Colonic mucosa (tissue), 4 donors: ENCODE results near the gene S100A4. TPM values are rescaled to one million over a fixed set of nuclear protein-coding genes. Genes with fewer than 3 reads are reported as not detected.
A peak's percentile ranks its signal among the peaks of the same experiment; 100 is the strongest.

Source experiments
- DNase-seq: peaks from one replicate; pipeline ENCODE4 v3.0.0-alpha.2; 2020
- H3K27ac ChIP-seq: fragments of 200-600 bp; one replicate; pipeline ENCODE4 v1.8.0; 2021
- H3K27me3 ChIP-seq: fragments of 200-600 bp; one replicate; pipeline ENCODE4 v1.8.0; 2021
- H3K36me3 ChIP-seq: fragments of 200-600 bp; one replicate; pipeline ENCODE4 v1.8.0; 2021
- H3K4me1 ChIP-seq: fragments of 200-600 bp; one replicate; pipeline ENCODE4 v1.8.0; 2021; ENCODE audit warnings: mild to moderate bottlenecking
- H3K4me3 ChIP-seq: fragments of 200-600 bp; one replicate; pipeline ENCODE4 v1.8.0; 2021
- H3K9ac ChIP-seq, 2 donors: one replicate each; pipeline ENCODE4 v1.7.0; 2013; ENCODE audit warnings: control low read depth in 2 of 2, low read depth in 2 of 2, low read length in 2 of 2
- H3K9me3 ChIP-seq: fragments of 200-600 bp; one replicate; pipeline ENCODE4 v1.8.0; 2021
- intact Hi-C: fragments of 100-400 bp; cut with DNase I; formaldehyde crosslinking; loops from one replicate; pipeline ENCODE4 v1.14.1; 2022
- total RNA-seq, 2 donors: library from RNA; stranded (reverse); fragmentation: NEBNext Ultra II Directional in 1 of 2; extraction: Animal tissue kit (Norgen Biotek cat#: 25700) in 1 of 2; gene quantifications; one replicate each; pipeline ENCODE4 v1.2.1, GENCODE V29; 2021
- TF ChIP-seq, protein P1 (sequence below): fragments of 200-600 bp; IDR thresholded peaks from one replicate; pipeline ENCODE4 v1.8.0; 2022; ENCODE audit warnings: antibody characterized with exemption, mild to moderate bottlenecking
- donor health status: healthy.
- donor health status: DM: no; HTN: no; CAD: no.
- donor health status: DM: no; HTN: no; CAD: no.

The S100A4 gene
- total RNA-seq, 2 donors from 2014 or later: 41.8 to 83.8 TPM

DNA sequence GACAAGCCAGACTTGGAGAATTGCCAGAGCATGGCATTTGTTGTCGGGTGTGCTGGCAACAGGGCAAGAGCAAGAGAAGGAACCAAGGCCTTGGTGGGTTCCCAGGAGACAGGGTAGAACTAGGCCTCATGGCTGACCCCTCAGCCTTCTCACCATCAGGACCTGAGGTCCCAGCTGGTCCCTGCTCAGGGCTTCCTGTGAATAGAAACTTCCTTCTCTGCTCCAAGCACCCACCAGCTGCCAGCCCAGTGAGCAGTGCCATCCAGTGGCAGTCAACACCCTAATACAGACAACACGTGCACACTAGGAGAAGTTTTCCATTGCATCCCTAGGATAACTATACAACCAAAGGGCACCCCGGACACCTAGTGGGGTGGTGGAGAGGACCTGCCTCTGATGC is 32.6 kb downstream of the S100A4 start:
- Histone ChIP-seq H3K4me3 (no peak overlapping the region), H3K36me3 (no peaks in the 10 kb centered on the region), H3K9me3 (no peaks in the 10 kb centered on the region), H3K9ac (no peak overlapping the region), H3K4me1 (peaks cover 10% of the 10 kb centered on the region), H3K27ac (no peak overlapping the region), H3K27me3 (no peaks in the 10 kb centered on the region)
- no peak for DNase-seq
- TF ChIP-seq, protein P1, sequence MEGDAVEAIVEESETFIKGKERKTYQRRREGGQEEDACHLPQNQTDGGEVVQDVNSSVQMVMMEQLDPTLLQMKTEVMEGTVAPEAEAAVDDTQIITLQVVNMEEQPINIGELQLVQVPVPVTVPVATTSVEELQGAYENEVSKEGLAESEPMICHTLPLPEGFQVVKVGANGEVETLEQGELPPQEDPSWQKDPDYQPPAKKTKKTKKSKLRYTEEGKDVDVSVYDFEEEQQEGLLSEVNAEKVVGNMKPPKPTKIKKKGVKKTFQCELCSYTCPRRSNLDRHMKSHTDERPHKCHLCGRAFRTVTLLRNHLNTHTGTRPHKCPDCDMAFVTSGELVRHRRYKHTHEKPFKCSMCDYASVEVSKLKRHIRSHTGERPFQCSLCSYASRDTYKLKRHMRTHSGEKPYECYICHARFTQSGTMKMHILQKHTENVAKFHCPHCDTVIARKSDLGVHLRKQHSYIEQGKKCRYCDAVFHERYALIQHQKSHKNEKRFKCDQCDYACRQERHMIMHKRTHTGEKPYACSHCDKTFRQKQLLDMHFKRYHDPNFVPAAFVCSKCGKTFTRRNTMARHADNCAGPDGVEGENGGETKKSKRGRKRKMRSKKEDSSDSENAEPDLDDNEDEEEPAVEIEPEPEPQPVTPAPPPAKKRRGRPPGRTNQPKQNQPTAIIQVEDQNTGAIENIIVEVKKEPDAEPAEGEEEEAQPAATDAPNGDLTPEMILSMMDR: no peak
- intact Hi-C loops: loop anchor here (5.0 kb wide), 1 partner anchor 104 kb away; the partner anchor contains the start of gene S100A14

DNA sequence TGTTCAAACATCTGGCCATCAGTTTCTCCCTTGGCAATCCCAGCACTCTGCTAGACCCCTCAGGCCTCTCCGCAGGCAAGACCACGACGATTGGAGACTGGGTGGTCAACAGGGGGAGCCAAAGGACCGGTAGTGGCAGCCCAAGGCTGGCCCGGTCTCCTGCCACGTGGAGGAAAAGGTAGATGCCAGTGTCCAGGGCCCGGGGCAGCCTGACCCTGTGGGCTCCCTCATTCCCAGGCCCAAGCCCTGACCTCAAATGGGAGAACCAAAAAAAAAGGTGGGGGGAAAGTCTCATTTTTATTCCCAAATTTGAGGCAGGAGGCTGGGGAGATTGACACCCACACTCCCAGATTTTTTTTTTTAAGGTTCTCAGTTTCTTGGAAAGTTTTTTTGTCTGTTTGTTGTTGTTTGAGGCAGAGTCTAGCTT is 34.6 kb downstream of the S100A4 start:
- Histone ChIP-seq H3K4me3 (no peak overlapping the region), H3K4me1 (peaks cover 4% of the 10 kb centered on the region), H3K36me3 (no peaks in the 10 kb centered on the region), H3K9ac (no peak overlapping the region), H3K9me3 (no peaks in the 10 kb centered on the region), H3K27ac (no peak overlapping the region), H3K27me3 (no peaks in the 10 kb centered on the region)
- DNase-seq: peak; percentile 91
- TF ChIP-seq, protein P1: peak; percentile 75
- intact Hi-C loops: loop anchor here (2.0 to 5.0 kb wide), 2 partner anchors 58 to 106 kb away; partner anchors contain the start of gene S100A14

DNA sequence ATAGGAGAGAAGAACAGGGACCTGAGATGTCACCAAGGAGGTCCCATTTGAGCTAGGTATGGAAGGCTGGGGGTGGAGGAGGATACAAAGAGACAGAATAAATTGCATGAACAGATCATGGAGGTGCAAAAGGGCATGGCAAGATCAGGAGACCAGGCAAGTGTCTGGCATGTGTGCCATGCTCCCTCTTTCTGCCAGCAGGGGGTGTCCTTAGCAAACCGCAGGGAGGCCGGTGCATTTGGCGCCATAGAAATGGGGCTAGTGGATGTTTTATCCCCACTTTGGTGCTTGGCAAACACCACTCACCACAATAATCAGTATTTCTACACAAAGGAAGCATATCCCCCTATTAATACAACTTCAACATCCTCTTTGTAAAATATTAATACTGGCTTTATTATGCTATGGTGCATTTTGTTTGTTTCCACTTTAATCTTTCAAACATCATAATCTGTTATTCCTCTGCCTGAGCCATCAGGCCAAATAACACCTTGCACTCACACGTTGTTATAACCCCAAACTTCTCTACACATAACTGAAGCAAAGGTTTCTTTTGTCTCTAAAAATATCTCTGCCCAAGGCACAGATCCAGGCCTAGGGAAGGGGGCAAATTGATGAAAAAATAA is 35.8 kb downstream of the S100A4 start:
- TF ChIP-seq, protein P1: peak; percentile 58
- peak; percentile 82 for DNase-seq
- Histone ChIP-seq H3K4me3 (no peak overlapping the region), H3K4me1 (no peaks in the 10 kb centered on the region), H3K36me3 (no peaks in the 10 kb centered on the region), H3K27me3 (no peaks in the 10 kb centered on the region), H3K27ac (no peak overlapping the region), H3K9me3 (no peaks in the 10 kb centered on the region), H3K9ac (no peak overlapping the region)
- intact Hi-C loops: loop anchor here (2.0 to 5.0 kb wide), 3 partner anchors 59 to 237 kb away; partner anchors contain the start of gene S100A14

DNA sequence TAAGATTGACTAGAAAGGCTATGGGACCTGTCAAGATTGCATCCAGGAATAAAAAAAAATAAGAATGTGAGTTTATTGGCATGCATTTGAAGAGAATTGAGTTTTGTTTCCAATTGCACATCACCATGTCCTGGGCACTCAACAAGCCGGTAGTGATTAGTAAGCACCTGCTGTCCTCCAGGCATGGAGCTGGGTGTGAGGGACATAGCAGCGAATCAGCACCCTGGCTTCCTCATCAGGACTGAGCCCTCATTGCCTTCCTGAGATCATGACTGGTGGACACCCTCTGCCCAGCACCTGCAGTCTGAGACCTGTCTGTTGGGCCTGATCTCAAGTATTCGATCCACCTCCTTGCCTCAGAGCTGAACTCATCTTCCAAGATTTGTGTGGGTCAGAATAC is 36.6 kb downstream of the S100A4 start:
- Histone ChIP-seq H3K4me1 (no peaks in the 10 kb centered on the region), H3K36me3 (no peaks in the 10 kb centered on the region), H3K9ac (no peak overlapping the region), H3K27ac (no peak overlapping the region), H3K4me3 (no peak overlapping the region), H3K27me3 (no peaks in the 10 kb centered on the region), H3K9me3 (no peaks in the 10 kb centered on the region)
- TF ChIP-seq, protein P1: no peak
- intact Hi-C loops: loop anchor here (5.0 kb wide), 1 partner anchor 238 kb away; no protein-coding TSS in a partner anchor
- DNase-seq: no peak

DNA sequence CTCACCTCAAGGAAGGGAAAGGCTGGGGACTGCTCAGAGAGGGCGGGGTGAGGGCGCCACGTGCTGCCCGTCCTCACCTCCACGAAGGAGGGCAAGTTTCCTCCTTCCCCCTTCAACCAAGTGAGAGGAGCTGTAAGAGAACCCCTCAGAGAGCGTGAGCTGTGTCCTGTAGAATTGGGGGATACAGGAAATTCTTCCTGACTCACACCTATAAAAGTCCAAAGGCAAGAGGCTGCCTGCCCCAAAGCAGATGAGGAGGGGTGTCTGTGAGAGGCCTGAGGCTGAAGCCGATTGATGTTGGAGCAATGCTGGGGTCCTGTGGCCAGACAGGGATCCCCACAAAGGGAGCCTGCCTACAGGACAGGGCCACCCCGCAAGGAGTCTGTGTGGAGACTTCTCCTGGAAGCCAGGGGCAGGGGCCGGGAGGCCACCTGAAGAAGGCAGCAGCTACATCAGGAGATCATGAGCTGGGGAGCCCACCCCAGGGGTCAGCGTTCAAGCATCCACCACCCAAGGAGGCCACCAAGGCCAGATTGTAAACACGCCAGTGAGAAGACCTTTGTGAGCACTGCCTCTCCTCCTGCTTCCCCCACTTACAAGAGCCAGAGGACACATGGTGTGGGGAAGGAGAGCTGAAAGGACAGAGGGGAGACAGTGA is 37.6 kb downstream of the S100A4 start:
- H3K27me3 ChIP-seq: no peaks in the 10 kb centered on the region

More for the DNA sequence above, 37.6 kb downstream of the S100A4 start:
- DNase-seq: no peak
- peak overlapping the region; percentile 55 for H3K27ac ChIP-seq
- no peaks in the 10 kb centered on the region for H3K36me3 ChIP-seq
- H3K4me1 ChIP-seq: no peaks in the 10 kb centered on the region
- H3K4me3 ChIP-seq: no peak overlapping the region
- intact Hi-C loops: loop anchor here (5.0 kb wide), 1 partner anchor 239 kb away; no protein-coding TSS in a partner anchor
- no peaks in the 10 kb centered on the region for H3K9me3 ChIP-seq
- TF ChIP-seq, protein P1: no peak
- no peak overlapping the region for H3K9ac ChIP-seq
